HFF-Myc (cell line): Measurements from ENCODE around the gene MBOAT1.
A peak's percentile ranks its signal among the peaks of the same experiment; 100 is the strongest.

Source experiments
- DNase-seq: peaks from one replicate; pipeline ENCODE4 v3.0.0-alpha.2; 2011; ENCODE audit warnings: low read depth; ENCODE audit errors: extremely low read depth
- H3K4me3 ChIP-seq: replicated peaks from 2 replicates; pipeline ENCODE4 v1.5.1; 2011; ENCODE audit warnings: low read depth, mild to moderate bottlenecking, control low read depth, low read length
- TF ChIP-seq, protein P1 (sequence below): IDR thresholded peaks from 2 replicates; pipeline ENCODE4 v1.5.1; 2012; ENCODE audit warnings: mild to moderate bottlenecking, low read depth, low read length, control low read depth; ENCODE audit errors: missing control alignments

The MBOAT1 gene

GRCh38 chr6:20234136-20234535 is 21.9 kb upstream of the MBOAT1 start:
- DNase-seq, result peak; percentile 30
- no peak overlapping the region for H3K4me3 ChIP-seq
- TF ChIP-seq, protein P1, sequence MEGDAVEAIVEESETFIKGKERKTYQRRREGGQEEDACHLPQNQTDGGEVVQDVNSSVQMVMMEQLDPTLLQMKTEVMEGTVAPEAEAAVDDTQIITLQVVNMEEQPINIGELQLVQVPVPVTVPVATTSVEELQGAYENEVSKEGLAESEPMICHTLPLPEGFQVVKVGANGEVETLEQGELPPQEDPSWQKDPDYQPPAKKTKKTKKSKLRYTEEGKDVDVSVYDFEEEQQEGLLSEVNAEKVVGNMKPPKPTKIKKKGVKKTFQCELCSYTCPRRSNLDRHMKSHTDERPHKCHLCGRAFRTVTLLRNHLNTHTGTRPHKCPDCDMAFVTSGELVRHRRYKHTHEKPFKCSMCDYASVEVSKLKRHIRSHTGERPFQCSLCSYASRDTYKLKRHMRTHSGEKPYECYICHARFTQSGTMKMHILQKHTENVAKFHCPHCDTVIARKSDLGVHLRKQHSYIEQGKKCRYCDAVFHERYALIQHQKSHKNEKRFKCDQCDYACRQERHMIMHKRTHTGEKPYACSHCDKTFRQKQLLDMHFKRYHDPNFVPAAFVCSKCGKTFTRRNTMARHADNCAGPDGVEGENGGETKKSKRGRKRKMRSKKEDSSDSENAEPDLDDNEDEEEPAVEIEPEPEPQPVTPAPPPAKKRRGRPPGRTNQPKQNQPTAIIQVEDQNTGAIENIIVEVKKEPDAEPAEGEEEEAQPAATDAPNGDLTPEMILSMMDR, result no peak

- TF ChIP-seq, protein P1, result no peak
- DNase-seq, result no peak
- no peak overlapping the region for H3K4me3 ChIP-seq
These were observed 20.9 kb upstream of the MBOAT1 start for GRCh38 chr6:20233007-20233730.

GRCh38 chr6:20232188-20232587 is 19.9 kb upstream of the MBOAT1 start:
- no peak for DNase-seq
- no peak overlapping the region for H3K4me3 ChIP-seq
- TF ChIP-seq, protein P1, result no peak

DNA sequence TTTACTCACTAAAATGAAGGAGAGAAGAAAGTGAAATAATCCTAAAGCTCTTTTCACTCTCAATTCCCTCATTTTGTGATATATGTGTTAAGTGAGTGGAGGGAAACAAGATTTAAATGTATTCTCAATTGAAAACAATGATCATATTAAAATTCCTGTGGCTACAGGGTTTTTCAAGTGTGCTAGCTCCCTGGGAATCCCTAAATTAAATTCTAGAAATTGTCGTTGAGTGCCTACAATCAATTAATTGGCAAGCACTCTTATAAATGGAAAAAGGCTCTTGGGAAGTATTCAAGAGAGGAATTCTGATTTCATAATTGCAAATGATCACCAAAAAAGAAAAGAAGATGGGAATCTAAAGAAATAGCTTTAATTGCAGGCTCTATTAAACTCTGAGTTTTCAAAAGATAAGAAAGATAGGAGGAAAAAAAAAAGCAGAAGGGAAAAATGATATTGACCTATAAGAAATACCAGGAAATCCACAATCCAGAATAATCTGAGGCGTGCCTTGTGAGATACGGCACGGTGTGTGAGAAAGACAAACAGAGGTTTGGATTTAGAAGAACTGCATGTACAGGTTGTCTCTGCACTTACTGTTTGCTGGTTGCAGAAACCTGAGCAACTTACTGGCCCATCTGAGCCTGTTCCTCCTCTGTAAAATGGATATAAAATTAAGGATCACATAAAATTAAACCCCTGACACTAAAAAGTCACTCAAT is 18.3 kb upstream of the MBOAT1 start:
- no peak for DNase-seq
- no peak overlapping the region for H3K4me3 ChIP-seq
- TF ChIP-seq, protein P1, result no peak

DNA sequence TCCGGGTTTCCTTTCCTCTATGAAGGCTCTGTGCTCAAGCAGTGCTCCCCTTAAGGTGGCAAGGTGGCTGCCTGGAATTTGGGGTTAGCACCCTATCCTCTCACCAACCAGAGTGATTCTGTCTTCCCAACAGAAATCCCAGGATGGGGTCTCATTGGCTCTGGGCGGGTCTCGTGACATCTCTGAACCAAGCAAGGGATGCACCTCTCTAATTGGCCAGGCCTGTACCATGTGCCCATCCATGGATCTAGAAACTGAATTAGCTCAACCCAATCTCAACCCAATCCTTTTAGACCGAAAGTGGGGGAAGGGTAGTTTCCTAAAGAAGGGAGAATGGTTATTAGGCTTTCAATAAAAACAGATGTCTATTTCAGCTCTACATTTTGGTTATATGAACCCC is 17.6 kb upstream of the MBOAT1 start:
- H3K4me3 ChIP-seq, result no peak overlapping the region
- no peak for DNase-seq
- TF ChIP-seq, protein P1, result no peak

GRCh38 chr6:20227350-20227749 is 15.1 kb upstream of the MBOAT1 start:
- no peak overlapping the region for H3K4me3 ChIP-seq
- no peak for DNase-seq
- TF ChIP-seq, protein P1, result no peak
